Left lung (tissue), 10 donors: Measurements from ENCODE around the gene ZNF354C. TPM values are rescaled to one million over a fixed set of nuclear protein-coding genes. Genes with fewer than 3 reads are reported as not detected.

ENCODE experiments used
- ATAC-seq: fragments of 200-7000 bp; cut with Tn5 transposase; one replicate; pipeline ENCODE4 v1.9.1; 2020; ENCODE audit warnings: moderate library complexity
- DNase-seq, 4 donors: peaks; one replicate each; pipeline ENCODE4 v3.0.0-alpha.2; 2013 to 2020
- H3K27ac ChIP-seq, 2 donors: fragments of 200-600 bp; sonication (generic) in 1 of 2; one replicate each; pipeline versions ENCODE4 v1.5.0 to v1.8.0; 2020 to 2021
- H3K27me3 ChIP-seq, 2 donors: fragments of 200-600 bp; sonication (generic) in 1 of 2; one replicate each; pipeline versions ENCODE4 v1.5.0 to v1.8.0; 2020 to 2021
- H3K36me3 ChIP-seq, 2 donors: fragments of 200-600 bp; sonication (generic) in 1 of 2; one replicate each; pipeline versions ENCODE4 v1.5.0 to v1.8.0; 2020 to 2021
- H3K4me1 ChIP-seq, 2 donors: fragments of 200-600 bp; one replicate each; pipeline ENCODE4 v1.8.0; 2021
- H3K4me3 ChIP-seq, 2 donors: fragments of 200-600 bp; sonication (generic) in 1 of 2; one replicate each; pipeline versions ENCODE4 v1.5.0 to v1.8.0; 2020 to 2021; ENCODE audit warnings: mild to moderate bottlenecking in 1 of 2
- H3K9me3 ChIP-seq, 2 donors: fragments of 200-600 bp; sonication (generic) in 1 of 2; one replicate each; pipeline versions ENCODE4 v1.5.0 to v1.8.0; 2020 to 2021
- CTCF ChIP-seq, 2 donors: fragments of 200-600 bp; sonication (generic) in 1 of 2; IDR thresholded peaks; one replicate each; pipeline versions ENCODE4 v1.5.0 to v1.8.0; 2021; ENCODE audit warnings: antibody characterized with exemption in 2 of 2
- intact Hi-C, 2 donors: fragments of 100-400 bp; cut with DNase I; formaldehyde crosslinking; loops; one replicate each; pipeline versions ENCODE4 v1.11.2 to v1.14.2; 2022
- polyA plus RNA-seq, 6 donors: library from polyadenylated mRNA; unstranded; fragments of 120-200 nt; gene quantifications; one replicate each; pipeline ENCODE4 v1.2.1, GENCODE V29; 2013; ENCODE audit not compliant: insufficient read length in 6 of 6
- total RNA-seq, 2 donors: library from RNA; stranded (reverse); fragmentation: NEBNext Ultra II Directional; extraction: Animal tissue kit (Norgen Biotek cat#: 25700); gene quantifications; one replicate each; pipeline ENCODE4 v1.2.1, GENCODE V29; 2021
- donor health status: DM: no; HTN: yes; CAD: no.
- donor health status: DM: no; HTN: no; CAD: no.

Gene ZNF354C
- total and polyA plus RNA-seq, 8 donors: 5.2 to 18.8 (median 15.9) TPM

- no peak for TF ChIP-seq CTCF (IDR thresholded peaks at IDR 0.05)
- peaks cover 0 to 12% of the 10 kb centered on the region in 2 donors for H3K27me3 ChIP-seq
- ATAC-seq (no peak), DNase-seq (peak in 1 of 4 donors; percentile 62)
- H3K4me1 ChIP-seq: no peaks in the 10 kb centered on the region
- peaks cover 0 to 28% of the 10 kb centered on the region in 2 donors for H3K36me3 ChIP-seq
- H3K27ac ChIP-seq: no peak overlapping the region
- intact Hi-C loops: no loop called here
- H3K9me3 ChIP-seq: peaks cover 0 to 70% of the 10 kb centered on the region in 2 donors
- no peak overlapping the region for H3K4me3 ChIP-seq
Observed at GRCh38 chr5:179123491-179124272, 63.5 kb downstream of the ZNF354C start.

- ATAC-seq: no peak
Observed at GRCh38 chr5:179124273-179124852, 64.2 kb downstream of the ZNF354C start.

GRCh38 chr5:179124853-179125788, 64.9 kb downstream of the ZNF354C start:
- ATAC-seq (no peak), DNase-seq (peak in 2 of 4 donors; percentile 21 to 57)

More at GRCh38 chr5:179124273-179124852, 64.2 kb downstream of the ZNF354C start:
- peak in 2 of 4 donors; percentile 12 to 33 for DNase-seq
- Histone ChIP-seq H3K4me1 (no peaks in the 10 kb centered on the region), H3K4me3 (no peak overlapping the region), H3K36me3 (peaks cover 0 to 34% of the 10 kb centered on the region in 2 donors), H3K9me3 (peaks cover 0 to 65% of the 10 kb centered on the region in 2 donors), H3K27ac (no peak overlapping the region), H3K27me3 (peaks cover 0 to 12% of the 10 kb centered on the region in 2 donors)
- TF ChIP-seq CTCF (IDR thresholded peaks at IDR 0.05): no peak
- intact Hi-C loops: no loop called here

GRCh38 chr5:179125789-179126505, 65.8 kb downstream of the ZNF354C start:
- peaks cover 0 to 39% of the 10 kb centered on the region in 2 donors for H3K36me3 ChIP-seq
- no peak for TF ChIP-seq CTCF (IDR thresholded peaks at IDR 0.05)
- H3K27ac ChIP-seq: no peak overlapping the region
- no peak overlapping the region for H3K4me3 ChIP-seq
- ATAC-seq (no peak), DNase-seq (peak in 2 of 4 donors; percentile 17 to 74)
- intact Hi-C loops: no loop called here
- peaks cover 0 to 10% of the 10 kb centered on the region in 2 donors for H3K27me3 ChIP-seq
- peaks cover 0 to 51% of the 10 kb centered on the region in 2 donors for H3K9me3 ChIP-seq
- H3K4me1 ChIP-seq: no peaks in the 10 kb centered on the region

More at GRCh38 chr5:179124853-179125788, 64.9 kb downstream of the ZNF354C start:
- no peaks in the 10 kb centered on the region for H3K4me1 ChIP-seq
- intact Hi-C loops: no loop called here
- H3K9me3 ChIP-seq: peaks cover 0 to 59% of the 10 kb centered on the region in 2 donors
- TF ChIP-seq CTCF (IDR thresholded peaks at IDR 0.05): no peak
- no peak overlapping the region for H3K4me3 ChIP-seq
- no peak overlapping the region for H3K27ac ChIP-seq
- peaks cover 0 to 14% of the 10 kb centered on the region in 2 donors for H3K27me3 ChIP-seq
- H3K36me3 ChIP-seq: peaks cover 0 to 41% of the 10 kb centered on the region in 2 donors
